Measurements from ENCODE around the gene USP3. TPM values are rescaled to one million over a fixed set of nuclear protein-coding genes. Genes with fewer than 3 reads are reported as not detected.

Gene USP3
- total and polyA plus RNA-seq, 2 of the 13 experiments (the other 11 are each of a cell fraction or from before 2014, with no cell fraction given): 14.3 to 61.2 TPM

- TF ChIP-seq SMC3 (IDR thresholded peaks at IDR 0.05; ENCODE audit: low read length) (no peak), ZNF550 (CRISPR knock-in tag; IDR thresholded peaks at IDR 0.05; ENCODE audit: borderline replicate concordance) (no peak), EEA1 (CRISPR knock-in tag; IDR thresholded peaks at IDR 0.05; ENCODE audit: borderline replicate concordance) (no peak), TAF15 (IDR thresholded peaks at IDR 0.05; ENCODE audit: low read depth, low read length, poor library complexity, severe bottlenecking) (no peak), ZNF142 (CRISPR knock-in tag; IDR thresholded peaks at IDR 0.05) (no peak), DPF2 (CRISPR knock-in tag; IDR thresholded peaks at IDR 0.05; ENCODE audit: borderline replicate concordance, low read depth) (no peak), ZBTB20 (CRISPR knock-in tag; IDR thresholded peaks at IDR 0.05; ENCODE audit: borderline replicate concordance, low read depth) (no peak), REL (CRISPR knock-in tag; conservative IDR thresholded peaks at IDR 0.05) (peak; percentile 72; the same call in 1 of the 2 replicates), ATF5 (CRISPR knock-in tag; IDR thresholded peaks at IDR 0.05; ENCODE audit: low read depth) (no peak), SP140L (CRISPR knock-in tag; IDR thresholded peaks at IDR 0.05; ENCODE audit: borderline replicate concordance) (no peak), RAD51 (IDR thresholded peaks at IDR 0.05; ENCODE audit: borderline replicate concordance) (no peak), FOSL1 (CRISPR knock-in tag; IDR thresholded peaks at IDR 0.05; ENCODE audit: borderline replicate concordance) (no peak; the same call in 1 of the 2 replicates), ZNF788 (CRISPR knock-in tag; IDR thresholded peaks at IDR 0.05; ENCODE audit: borderline replicate concordance) (no peak), SNAI1 (CRISPR knock-in tag; IDR thresholded peaks at IDR 0.05; ENCODE audit: borderline replicate concordance) (no peak), ZNF577 (CRISPR knock-in tag; IDR thresholded peaks at IDR 0.05; ENCODE audit: borderline replicate concordance, low read depth) (no peak), CHD2 (IDR thresholded peaks at IDR 0.05; ENCODE audit: low read depth, low read length) (no peak), ZNF768 (CRISPR knock-in tag; IDR thresholded peaks at IDR 0.05) (no peak), HOXA3 (CRISPR knock-in tag; IDR thresholded peaks at IDR 0.05) (no peak), ZNF563 (CRISPR knock-in tag; IDR thresholded peaks at IDR 0.05) (0 out of 2 replicates have a peak, but pooled peaks have one; percentile 52), CENPT (CRISPR knock-in tag; IDR thresholded peaks at IDR 0.05; ENCODE audit: low read depth) (no peak), ZNF350 (CRISPR knock-in tag; IDR thresholded peaks at IDR 0.05; ENCODE audit: borderline replicate concordance, low read depth) (no peak), FIP1L1 (IDR thresholded peaks at IDR 0.05; ENCODE audit: borderline replicate concordance, insufficient read depth, low read depth, low read length) (peak; percentile 38; the same call in 1 of the 2 replicates), ZFP1 (CRISPR knock-in tag; IDR thresholded peaks at IDR 0.05) (no peak), MLLT10 (CRISPR knock-in tag; IDR thresholded peaks at IDR 0.05) (no peak), ELF1 (CRISPR knock-in tag; IDR thresholded peaks at IDR 0.05) (no peak), RFXAP (CRISPR knock-in tag; IDR thresholded peaks at IDR 0.05; ENCODE audit: borderline replicate concordance) (no peak)
Measured at GRCh38 chr15:63503739-63504246, 600 bp upstream of the USP3 start (continued).

Measured in HepG2 (cell line).